Pancreas (tissue), 10 donors: Measurements from ENCODE around the gene SETBP1. TPM values are rescaled to one million over a fixed set of nuclear protein-coding genes. Genes with fewer than 3 reads are reported as not detected.

Source experiments
- ATAC-seq, 4 donors: fragments of 200-7000 bp; cut with Tn5 transposase; one replicate each; pipeline versions ENCODE4 v1.8.0 to v1.9.1; 2020; ENCODE audit warnings: mild to moderate bottlenecking in 4 of 4, moderate library complexity in 4 of 4
- DNase-seq, 6 donors: peaks; one replicate each; pipeline ENCODE4 v3.0.0-alpha.2; 2020
- FAIRE-seq: peaks from 2 replicates; lab custom pipeline; 2012; peaks lifted over from hg19 to GRCh38; lab: Jason Lieb, UNC
- H3K27ac ChIP-seq, 4 donors: fragments of 200-600 bp; sonication (generic); 1 replicate in 3 of 4; 2 replicates in 1 of 4; pipeline versions ENCODE4 v1.5.0 to v1.8.0; 2020
- H3K27me3 ChIP-seq, 4 donors: fragments of 200-600 bp; one replicate each; pipeline ENCODE4 v1.8.0; 2021
- H3K36me3 ChIP-seq, 3 donors: fragments of 200-600 bp; sonication (generic) in 1 of 3; one replicate each; pipeline versions ENCODE4 v1.5.0 to v1.8.0; 2020 to 2021
- H3K4me1 ChIP-seq, 3 donors: fragments of 200-600 bp; one replicate each; pipeline ENCODE4 v1.8.0; 2021
- H3K4me3 ChIP-seq, 4 donors: fragments of 200-600 bp; sonication (generic) in 2 of 4; one replicate each; pipeline versions ENCODE4 v1.5.0 to v1.8.0; 2020 to 2021
- H3K9me3 ChIP-seq, 4 donors: fragments of 200-600 bp; one replicate each; pipeline ENCODE4 v1.8.0; 2021
- CTCF ChIP-seq, 4 donors: fragments of 200-600 bp; sonication (generic) in 3 of 4; IDR thresholded peaks; one replicate each; pipeline versions ENCODE4 v1.5.0 to v1.8.0; 2021; ENCODE audit warnings: antibody characterized with exemption in 4 of 4
- WGBS, 2 donors: extraction: QIAGEN DNeasy Blood & Tissue Kit; methylation state at CpG; one replicate each; pipeline ENCODE4 v1.1.7; 2013; 5-methylcytosine and 5-hydroxymethylcytosine counted together
- intact Hi-C, 3 donors: fragments of 100-400 bp; cut with DNase I; formaldehyde crosslinking; loops; one replicate each; pipeline versions ENCODE4 v1.11.1 to v1.14.2; 2022
- polyA plus RNA-seq, 2 donors: library from polyadenylated mRNA; stranded (reverse); fragments of 200-250 nt; gene quantifications; one replicate each; pipeline ENCODE4 v1.2.3, GENCODE V29; 2013
- total RNA-seq, 6 donors: library from RNA; stranded (reverse); fragmentation: NEBNext Ultra II Directional in 4 of 6; extraction: Animal tissue kit (Norgen Biotek cat#: 25700) in 4 of 6; gene quantifications; one replicate each; pipeline versions ENCODE4 v1.2.1 to v1.2.4, GENCODE V29; 2021 to 2023
- donor health status: healthy with polysubstance abuse.
- donor health status: DM: no; HTN: no; CAD: no; lungs with moderate emphysema.
- donor health status: DM: no; HTN: no; CAD: no.
- donor health status: control.
- donor health status: control.
- donor health status: Bipolar disorder and iron deficiency.
- donor health status: DM: yes; HTN: yes; CAD: no.
- donor health status: DM: no; HTN: no; CAD: no.
- donor health status: DM: no; HTN: no; CAD: no.
- donor health status: DM: yes; HTN: yes; CAD: no.

SETBP1 gene
- total RNA-seq: 10 to 100 TPM; 16.6 to 24.0 (median 20.7) TPM
- polyA plus RNA-seq: 1 to 10 TPM; 3.9 to 6.7 TPM

GRCh38 chr18:44680273-44681075 is at the start of gene SETBP1:
Gene SETBP1, plus strand, starts transcription at chr18:44680888. Its CDS starts 20,459 bp downstream, at chr18:44701347.
- H3K36me3 ChIP-seq: no peaks in the 10 kb centered on the region
- no peak for FAIRE-seq
- H3K27me3 ChIP-seq: no peaks in the 10 kb centered on the region
- intact Hi-C loops: loop anchor here in 2 of 3 donors (10.0 kb wide), 3 partner anchors 54 to 204 kb away; no protein-coding TSS in a partner anchor
- H3K27ac ChIP-seq: peak within 1 kb of the TSS; percentile 81 to 100 (median 94)
- peaks cover 4 to 34% (median 20%) of the 10 kb centered on the region in 3 donors for H3K4me1 ChIP-seq
- TF ChIP-seq CTCF (IDR thresholded peaks at IDR 0.05): no peak
- peak; percentile 36 to 70 (median 62) for ATAC-seq
- no peaks in the 10 kb centered on the region for H3K9me3 ChIP-seq
- H3K4me3 ChIP-seq: peak within 1 kb of the TSS; percentile 48 to 80 (median 60)
- 0% methylated on average over 58 to 64 of the region's 64 CpGs for WGBS, 2 donors
- peak; percentile 73 to 87 (median 84) for DNase-seq

- intact Hi-C loops: no loop called here
- H3K27me3 ChIP-seq: no peaks in the 10 kb centered on the region
- H3K9me3 ChIP-seq: no peaks in the 10 kb centered on the region
- no peak for ATAC-seq
- WGBS, 2 donors: 87 to 93% methylated on average over 3 of the region's 3 CpGs
- H3K36me3 ChIP-seq: no peaks in the 10 kb centered on the region
- no peak for TF ChIP-seq CTCF (IDR thresholded peaks at IDR 0.05)
- DNase-seq: no peak
- H3K4me1 ChIP-seq: no peaks in the 10 kb centered on the region
- FAIRE-seq: no peak
- no peak overlapping the region for H3K27ac ChIP-seq
- H3K4me3 ChIP-seq: no peak overlapping the region
Measured at GRCh38 chr18:44632469-44633145, 48.1 kb upstream of the SETBP1 start.

- Histone ChIP-seq H3K27ac (no peak overlapping the region), H3K9me3 (no peaks in the 10 kb centered on the region), H3K4me1 (no peaks in the 10 kb centered on the region), H3K4me3 (no peak overlapping the region), H3K27me3 (no peaks in the 10 kb centered on the region), H3K36me3 (no peaks in the 10 kb centered on the region)
- ATAC-seq (no peak), FAIRE-seq (no peak), DNase-seq (no peak)
- no peak for TF ChIP-seq CTCF (IDR thresholded peaks at IDR 0.05)
- intact Hi-C loops: no loop called here
- WGBS, 2 donors: 94% methylated on average over 3 of the region's 3 CpGs
Measured at GRCh38 chr18:44635546-44635945, 45.1 kb upstream of the SETBP1 start.

- ATAC-seq (no peak), DNase-seq (no peak), FAIRE-seq (no peak)
- Histone ChIP-seq H3K36me3 (no peaks in the 10 kb centered on the region), H3K4me1 (no peaks in the 10 kb centered on the region), H3K4me3 (no peak overlapping the region), H3K27ac (no peak overlapping the region), H3K9me3 (no peaks in the 10 kb centered on the region), H3K27me3 (no peaks in the 10 kb centered on the region)
- intact Hi-C loops: no loop called here
- no peak for TF ChIP-seq CTCF (IDR thresholded peaks at IDR 0.05)
Measured at GRCh38 chr18:44636241-44636640, 44.4 kb upstream of the SETBP1 start.
